GM18861 (cell line): ENCODE measurements around the gene ARRDC5.
"Not testable (repeated sequence)": the region's sequence is repeated elsewhere in the genome, so short reads cannot be mapped to it uniquely, and the experiment has no call there.

Experiments
- ATAC-seq: cut with Tn5 transposase; IDR thresholded peaks from one replicate; pipeline ENCODE4 v1.9.1; 2021; ENCODE audit not compliant: unreplicated experiment

ARRDC5 gene

DNA sequence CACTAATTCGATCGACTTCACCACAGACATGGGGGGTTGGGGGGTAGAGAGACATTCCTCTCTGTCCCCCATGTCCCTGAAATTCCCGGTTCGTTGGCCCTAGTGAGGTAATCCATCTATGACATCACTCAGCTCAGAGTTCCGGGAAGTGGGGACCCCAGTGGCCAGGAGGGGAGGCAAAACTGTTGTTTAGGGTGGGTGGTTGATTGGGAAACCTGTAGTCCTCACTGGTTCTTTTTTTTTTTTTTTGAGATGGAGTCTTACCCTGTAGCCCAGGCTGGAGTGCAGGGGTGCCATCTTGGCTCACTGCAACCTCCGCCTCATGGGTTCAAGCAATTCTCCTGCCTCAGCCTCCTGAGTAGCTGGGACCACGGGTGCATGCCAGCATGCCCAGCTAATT is at the start of gene ARRDC5:
ARRDC5 (minus strand) TSS at position 101 of the 400 bp plus-strand sequence; CDS start at position 30, 71 bp downstream.
- ATAC-seq, result no peak

DNA sequence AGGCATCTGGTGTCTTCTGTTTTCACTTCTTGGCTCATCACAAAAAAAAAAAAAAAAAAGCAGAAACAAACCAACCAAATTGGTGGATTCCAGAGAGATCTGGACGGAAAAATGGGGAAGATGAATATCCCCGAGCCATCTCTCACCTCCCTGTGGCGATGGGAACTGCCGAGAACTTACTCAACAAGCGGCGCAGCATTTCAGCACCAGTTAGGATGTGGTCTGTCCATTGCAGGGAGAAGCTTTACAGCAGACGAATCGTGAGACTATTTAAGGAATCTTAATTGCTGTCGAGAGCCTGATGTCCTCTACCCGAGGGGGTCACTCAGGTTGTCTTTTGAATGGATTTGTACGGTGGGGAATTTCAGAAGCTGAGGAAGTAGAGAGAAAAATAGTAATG is 49.0 kb upstream of the ARRDC5 start:
- no peak for ATAC-seq

- not testable (repeated sequence) for ATAC-seq
These were observed 48.0 kb upstream of the ARRDC5 start for GRCh38 chr19:4950650-4951049.

DNA sequence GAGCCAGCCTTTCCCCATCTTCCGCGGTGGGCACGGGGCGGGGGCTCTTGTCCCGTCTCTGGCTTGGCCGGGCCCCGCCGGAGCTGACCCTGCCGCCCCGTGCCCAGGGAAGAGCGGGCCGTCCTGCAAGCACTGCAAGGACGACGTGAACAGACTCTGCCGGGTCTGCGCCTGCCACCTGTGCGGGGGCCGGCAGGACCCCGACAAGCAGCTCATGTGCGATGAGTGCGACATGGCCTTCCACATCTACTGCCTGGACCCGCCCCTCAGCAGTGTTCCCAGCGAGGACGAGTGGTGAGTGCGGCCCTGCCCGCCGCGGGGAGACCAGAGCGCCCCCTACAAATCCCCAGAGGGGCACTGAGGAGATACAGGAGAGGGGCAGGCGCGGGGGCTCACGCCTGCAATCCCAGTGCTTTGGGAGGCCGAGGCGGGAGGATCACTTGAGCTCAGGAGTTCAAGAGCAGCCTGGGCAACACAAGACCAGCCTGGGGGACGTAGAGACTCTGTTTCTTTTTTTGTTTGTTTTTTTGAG is 39.0 kb upstream of the ARRDC5 start:
- ATAC-seq, result not testable (repeated sequence)

- ATAC-seq, result no peak
These were observed 36.8 kb upstream of the ARRDC5 start for GRCh38 chr19:4939466-4939865.

- ATAC-seq, result not testable (repeated sequence)
These were observed 35.8 kb upstream of the ARRDC5 start for GRCh38 chr19:4938461-4938860.

DNA sequence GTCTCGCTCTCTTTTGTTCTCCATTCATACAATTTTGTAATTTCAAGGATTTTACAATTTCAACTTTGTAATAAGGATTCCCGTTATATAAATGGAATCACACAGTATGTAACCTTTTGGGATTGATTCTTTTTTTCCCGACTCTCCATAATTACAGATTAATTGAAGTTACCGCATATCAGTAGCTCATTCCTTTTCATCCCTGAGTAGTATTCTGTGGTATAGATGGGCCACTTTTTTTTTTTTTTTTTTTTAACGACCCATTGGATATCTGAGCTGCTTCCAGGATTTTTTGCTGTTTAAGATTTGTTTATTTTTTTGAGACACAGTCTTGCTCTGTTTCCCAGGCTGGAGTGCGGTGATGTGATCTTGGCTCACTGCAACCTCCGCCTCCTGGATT is 34.4 kb upstream of the ARRDC5 start:
- ATAC-seq, result no peak

- no peak for ATAC-seq
These were observed 32.7 kb upstream of the ARRDC5 start for GRCh38 chr19:4935444-4935843.

- ATAC-seq, result no peak
These were observed 30.8 kb upstream of the ARRDC5 start for GRCh38 chr19:4933528-4933927.

GRCh38 chr19:4932711-4933110 is 30.0 kb upstream of the ARRDC5 start:
- ATAC-seq, result no peak

GRCh38 chr19:4930664-4931063 is 28.0 kb upstream of the ARRDC5 start:
- ATAC-seq, result no peak

DNA sequence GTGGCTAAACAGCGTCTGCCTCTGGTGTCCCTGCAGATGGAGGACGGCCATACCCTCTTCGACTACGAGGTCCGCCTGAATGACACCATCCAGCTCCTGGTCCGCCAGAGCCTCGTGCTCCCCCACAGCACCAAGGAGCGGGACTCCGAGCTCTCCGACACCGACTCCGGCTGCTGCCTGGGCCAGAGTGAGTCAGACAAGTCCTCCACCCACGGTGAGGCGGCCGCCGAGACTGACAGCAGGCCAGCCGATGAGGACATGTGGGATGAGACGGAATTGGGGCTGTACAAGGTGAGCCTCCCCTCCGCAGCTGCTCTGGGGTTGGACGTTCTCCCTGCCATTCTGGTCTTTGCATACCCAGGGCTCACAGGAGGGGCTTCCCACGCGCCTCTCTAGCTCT is 26.5 kb upstream of the ARRDC5 start:
- no peak for ATAC-seq

DNA sequence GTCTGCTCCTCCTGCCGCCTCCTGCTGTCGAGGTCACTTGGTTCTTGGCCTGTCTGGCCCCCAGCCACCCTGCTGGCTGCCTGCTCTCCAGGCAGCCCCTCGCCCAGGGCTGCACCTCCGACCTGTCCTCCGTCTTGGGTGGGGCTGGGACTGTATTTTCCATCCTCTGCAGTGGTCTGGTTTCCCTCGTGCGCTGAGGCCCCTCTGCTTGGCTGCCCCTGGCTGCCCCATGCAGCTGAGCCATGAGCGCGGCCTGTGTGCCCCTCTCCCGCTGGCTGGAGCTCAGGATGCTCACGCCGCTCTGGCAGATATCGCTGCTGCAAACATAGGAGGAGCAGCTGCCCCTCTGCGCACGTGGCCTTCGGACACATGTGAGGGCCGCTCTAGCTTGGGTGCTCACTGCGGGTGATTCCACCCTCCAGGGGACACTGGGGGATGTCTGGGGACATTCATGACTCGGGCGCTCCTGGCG is 20.6 kb upstream of the ARRDC5 start:
- ATAC-seq, result no peak

GRCh38 chr19:4922530-4923275 is 20.0 kb upstream of the ARRDC5 start:
- ATAC-seq, result no peak

DNA sequence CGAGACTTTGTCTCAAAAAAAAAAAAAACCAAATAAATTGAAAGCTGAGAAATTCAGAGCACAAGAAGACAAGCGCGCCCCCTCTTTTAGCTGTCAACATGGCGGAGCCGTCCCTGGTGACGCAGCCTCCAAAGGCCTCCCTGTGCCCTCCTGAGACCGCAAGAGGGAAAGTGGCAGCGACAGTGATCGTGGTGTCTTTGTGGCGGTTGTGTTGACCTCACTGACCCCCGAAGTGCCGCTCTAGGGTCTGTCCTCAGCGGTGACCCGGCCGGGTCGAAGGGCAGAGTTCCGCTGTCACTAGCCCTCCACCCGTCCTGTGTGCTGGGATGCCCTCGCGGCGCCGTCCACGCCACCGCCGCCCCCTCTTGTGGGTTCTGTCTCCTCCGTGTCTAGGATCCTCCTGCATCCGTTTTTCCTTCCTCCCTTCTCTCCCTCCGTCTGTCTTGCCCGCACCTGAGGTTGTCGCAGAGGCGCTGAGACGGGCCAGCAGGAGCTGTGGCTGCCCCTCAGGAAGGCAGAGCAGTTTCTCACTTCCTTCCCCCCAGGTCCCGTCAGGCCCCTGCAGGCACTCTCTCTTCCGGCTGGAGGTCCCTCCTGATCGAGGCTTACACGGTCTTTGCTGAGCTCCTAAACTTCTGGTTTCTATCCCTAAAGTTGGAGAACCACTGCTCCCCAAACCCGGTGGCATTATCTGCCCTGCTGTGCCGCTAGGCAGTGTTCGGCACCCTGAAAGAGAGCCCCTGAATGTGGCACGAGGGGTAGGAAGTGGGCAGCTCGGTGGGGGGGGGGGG is 13.8 kb upstream of the ARRDC5 start:
- no peak for ATAC-seq

- no peak for ATAC-seq
These were observed 12.2 kb upstream of the ARRDC5 start for GRCh38 chr19:4914736-4915501.

GRCh38 chr19:4913996-4914735 is 11.5 kb upstream of the ARRDC5 start:
- no peak for ATAC-seq

DNA sequence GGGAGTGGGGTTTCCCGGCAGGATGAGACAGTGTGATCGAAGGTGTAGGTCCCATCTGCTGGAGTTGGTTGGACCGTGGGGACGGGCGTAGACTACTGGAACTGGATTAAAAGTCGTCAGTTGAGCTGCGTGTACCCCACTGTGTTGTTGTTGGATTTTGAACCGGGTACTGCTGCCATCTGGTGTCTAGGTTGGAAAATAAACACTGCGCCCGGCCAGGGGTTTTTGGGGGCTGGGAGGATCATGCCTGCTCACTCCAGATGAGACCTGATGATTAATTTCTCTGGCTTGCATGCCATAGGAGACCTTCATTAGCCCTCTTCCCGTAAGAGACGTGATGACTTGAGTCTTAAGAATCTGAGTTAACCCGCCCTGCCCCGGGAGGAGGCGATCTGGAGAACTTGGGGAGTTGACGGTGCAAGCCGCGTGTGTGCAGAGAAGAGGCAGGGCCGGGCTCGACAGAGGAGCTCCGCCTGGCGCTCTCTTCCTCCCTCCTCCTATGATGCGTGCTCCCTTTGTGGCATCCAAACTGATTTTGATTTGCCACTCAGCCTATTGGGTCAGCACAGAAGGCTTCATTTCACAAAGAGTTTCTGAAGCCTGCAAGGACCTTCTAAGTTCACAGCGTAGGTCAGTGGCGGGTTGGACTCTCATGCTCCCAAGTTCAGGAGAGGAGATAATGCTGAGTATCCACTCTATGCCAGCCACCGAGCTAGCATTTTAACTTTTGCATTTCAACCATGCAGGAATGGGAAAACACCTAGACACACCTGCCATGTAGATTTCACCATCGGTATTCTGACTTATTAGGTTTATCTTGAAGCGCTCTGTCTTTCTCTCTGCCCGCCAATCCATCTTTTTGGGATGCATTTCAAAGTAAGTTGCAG is 9.3 kb upstream of the ARRDC5 start:
- no peak for ATAC-seq

- no peak for ATAC-seq
These were observed 8.6 kb upstream of the ARRDC5 start for GRCh38 chr19:4911314-4911713.
